GM10266 (cell line): ENCODE results near the gene MTRF1.

Experiments
- DNase-seq: peaks from one replicate; pipeline ENCODE4 v3.0.0; 2012; ENCODE audit errors: extremely low spot score
- TF ChIP-seq, protein P1 (sequence below): IDR thresholded peaks from 2 replicates; pipeline ENCODE4 v1.5.1; 2012; ENCODE audit warnings: mild to moderate bottlenecking, low read depth; ENCODE audit not compliant: control insufficient read depth, insufficient read depth; ENCODE audit errors: missing control alignments

The MTRF1 gene

DNA sequence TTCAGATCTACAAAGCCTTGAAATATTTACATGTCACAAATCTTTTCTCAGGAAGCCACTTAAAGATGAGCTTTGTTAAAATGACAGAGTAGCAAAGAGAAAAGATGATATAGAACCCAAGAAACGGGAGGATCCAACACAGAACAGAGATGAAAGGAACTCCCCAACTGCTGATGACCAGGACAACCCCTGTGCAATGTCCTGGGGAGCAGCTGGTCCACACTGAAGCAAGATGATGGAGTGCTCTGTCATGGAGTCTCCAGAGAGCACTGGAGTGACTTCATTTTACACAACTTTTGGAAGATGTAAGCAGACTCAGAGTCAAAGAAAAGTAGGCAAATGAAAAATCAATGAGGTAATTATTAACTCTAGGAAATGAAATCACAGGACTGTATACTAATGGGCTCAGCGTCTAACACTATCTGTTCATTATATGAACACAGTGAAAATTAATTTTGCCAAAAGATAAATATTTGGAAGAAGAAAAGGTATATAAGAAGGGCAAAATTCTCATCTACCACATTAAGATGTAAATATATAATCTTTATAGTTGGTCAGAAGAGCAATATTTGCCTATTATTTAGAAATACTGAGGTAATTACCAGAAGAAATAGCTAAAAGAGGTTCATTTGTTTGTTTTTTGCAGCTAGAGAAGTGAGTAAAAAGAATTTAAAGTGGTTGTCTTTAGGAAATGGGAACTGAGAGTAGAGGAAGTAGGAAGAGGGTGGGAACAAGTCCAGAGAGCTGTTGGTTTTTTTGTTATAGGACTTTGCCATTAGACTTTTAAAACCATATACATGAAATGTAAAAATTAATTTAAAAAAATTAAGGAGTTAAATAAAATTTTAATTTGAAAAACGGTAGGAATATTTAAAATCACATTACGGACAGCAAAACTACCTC lies 30.5 kb downstream of the MTRF1 start:
- TF ChIP-seq, protein P1, sequence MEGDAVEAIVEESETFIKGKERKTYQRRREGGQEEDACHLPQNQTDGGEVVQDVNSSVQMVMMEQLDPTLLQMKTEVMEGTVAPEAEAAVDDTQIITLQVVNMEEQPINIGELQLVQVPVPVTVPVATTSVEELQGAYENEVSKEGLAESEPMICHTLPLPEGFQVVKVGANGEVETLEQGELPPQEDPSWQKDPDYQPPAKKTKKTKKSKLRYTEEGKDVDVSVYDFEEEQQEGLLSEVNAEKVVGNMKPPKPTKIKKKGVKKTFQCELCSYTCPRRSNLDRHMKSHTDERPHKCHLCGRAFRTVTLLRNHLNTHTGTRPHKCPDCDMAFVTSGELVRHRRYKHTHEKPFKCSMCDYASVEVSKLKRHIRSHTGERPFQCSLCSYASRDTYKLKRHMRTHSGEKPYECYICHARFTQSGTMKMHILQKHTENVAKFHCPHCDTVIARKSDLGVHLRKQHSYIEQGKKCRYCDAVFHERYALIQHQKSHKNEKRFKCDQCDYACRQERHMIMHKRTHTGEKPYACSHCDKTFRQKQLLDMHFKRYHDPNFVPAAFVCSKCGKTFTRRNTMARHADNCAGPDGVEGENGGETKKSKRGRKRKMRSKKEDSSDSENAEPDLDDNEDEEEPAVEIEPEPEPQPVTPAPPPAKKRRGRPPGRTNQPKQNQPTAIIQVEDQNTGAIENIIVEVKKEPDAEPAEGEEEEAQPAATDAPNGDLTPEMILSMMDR, result no peak
- DNase-seq, result no peak

DNA sequence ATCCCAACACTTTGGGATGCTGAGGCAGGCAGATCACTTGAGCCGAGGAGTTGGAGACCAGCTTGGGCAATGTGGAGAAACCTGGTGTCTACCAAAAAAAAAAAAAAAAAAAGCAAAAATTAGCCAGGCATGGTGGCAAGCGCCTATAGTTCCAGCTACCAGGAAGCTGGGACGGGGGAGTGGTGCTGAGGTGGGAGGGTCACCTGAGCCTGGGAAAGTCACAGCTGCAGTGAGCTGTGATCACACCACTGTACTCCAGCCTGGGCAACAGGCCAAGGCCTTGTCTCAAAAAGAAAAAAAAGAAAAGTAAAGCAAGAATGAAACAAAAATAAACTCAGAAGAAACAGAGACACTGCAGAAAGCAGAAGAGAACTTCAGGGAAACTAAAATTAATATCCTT lies 31.6 kb downstream of the MTRF1 start:
- no peak for DNase-seq
- TF ChIP-seq, protein P1, result no peak

DNA sequence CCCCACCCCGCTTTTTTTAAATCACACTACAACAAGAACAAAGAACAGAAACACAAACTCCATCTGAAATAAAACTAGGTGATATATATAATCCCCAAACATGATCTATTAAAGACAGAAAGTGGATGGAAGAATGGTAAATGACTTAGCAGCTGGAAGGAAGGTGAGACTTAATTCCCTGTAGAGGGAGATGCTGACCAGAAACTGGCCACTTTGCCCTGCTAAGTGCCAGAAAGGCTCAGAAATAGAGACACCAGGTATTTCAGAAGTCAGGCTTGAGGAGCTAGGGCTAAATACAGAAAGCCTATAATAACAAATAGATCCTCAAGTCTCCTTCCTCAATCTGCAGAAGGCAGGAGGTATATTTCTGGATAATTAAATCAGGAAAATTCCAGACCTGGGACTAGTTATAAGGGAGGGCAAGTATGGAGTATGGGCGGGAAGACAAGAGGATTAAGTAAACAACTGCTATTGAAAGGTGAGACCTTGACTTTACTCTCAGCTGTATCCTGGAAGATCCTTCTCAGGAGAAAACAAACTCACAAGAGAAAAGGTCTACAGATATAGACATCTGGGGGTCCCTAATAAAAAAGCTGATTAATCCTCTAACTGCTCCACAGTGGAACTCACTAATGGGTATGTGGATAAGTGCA lies 32.2 kb downstream of the MTRF1 start:
- no peak for DNase-seq
- TF ChIP-seq, protein P1, result no peak

DNA sequence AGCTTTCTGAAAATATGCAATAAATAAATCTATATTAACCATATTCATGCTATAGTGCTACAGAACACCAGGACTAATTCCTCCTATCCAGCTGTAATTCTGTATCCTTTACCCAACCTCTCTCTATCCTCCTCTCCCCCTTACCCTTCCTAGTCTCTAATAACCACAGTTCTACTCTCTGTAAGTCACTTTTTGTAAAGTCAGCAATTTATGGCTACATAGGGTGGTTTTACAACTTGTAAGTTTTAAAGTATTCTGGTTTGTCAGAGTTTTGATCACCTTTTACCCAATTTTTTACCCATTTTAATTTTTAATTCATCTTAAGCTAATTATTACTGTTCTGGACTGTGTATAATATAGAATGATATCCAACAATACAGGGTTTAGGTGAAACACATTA lies 34.0 kb downstream of the MTRF1 start:
- TF ChIP-seq, protein P1, result no peak
- no peak for DNase-seq

DNA sequence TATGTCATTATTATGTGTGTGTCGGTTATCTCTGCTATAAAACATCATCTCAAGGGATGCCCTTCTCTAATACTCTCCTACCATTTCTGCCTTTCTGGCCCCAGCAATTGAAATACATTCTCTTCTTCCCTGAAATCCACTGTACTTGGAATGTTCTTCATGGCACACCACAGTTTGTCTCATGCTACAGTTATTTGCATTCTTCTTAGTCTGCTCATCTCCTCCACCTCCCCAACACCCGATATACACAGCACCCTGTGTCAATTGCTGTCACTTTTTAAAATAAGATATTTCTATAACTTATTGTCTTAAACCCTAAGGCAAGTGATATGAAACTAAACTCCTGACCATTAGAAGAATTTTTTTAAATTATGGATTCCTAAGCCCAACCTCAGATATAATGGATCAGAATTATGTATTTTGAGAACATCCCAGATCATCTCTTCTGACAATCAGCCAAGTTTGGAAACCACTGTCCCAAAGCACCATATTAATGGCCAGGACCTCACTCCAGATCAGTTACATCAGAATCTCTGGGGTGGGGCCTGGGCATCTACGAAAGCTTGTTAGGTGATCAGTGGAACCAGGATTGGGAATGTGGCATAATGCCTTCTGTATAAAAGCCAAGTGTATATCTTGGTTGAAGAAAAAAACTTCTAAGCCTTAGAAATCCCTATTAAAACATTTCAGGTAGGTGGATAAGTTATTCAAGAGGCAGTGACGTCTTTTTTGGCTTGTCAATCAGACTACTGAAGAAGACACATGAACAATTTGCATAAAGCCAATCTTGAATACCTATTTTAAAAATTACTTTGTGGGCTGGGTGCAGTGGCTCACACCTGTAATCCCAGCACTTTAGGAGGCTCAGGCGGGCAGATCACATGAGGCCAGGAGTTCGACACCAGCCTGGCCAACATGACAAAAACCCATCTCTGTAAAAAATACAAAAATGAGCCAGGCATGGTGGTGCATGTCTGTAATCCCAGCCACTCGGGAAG lies 39.0 kb downstream of the MTRF1 start:
- TF ChIP-seq, protein P1, result no peak
- DNase-seq, result no peak

DNA sequence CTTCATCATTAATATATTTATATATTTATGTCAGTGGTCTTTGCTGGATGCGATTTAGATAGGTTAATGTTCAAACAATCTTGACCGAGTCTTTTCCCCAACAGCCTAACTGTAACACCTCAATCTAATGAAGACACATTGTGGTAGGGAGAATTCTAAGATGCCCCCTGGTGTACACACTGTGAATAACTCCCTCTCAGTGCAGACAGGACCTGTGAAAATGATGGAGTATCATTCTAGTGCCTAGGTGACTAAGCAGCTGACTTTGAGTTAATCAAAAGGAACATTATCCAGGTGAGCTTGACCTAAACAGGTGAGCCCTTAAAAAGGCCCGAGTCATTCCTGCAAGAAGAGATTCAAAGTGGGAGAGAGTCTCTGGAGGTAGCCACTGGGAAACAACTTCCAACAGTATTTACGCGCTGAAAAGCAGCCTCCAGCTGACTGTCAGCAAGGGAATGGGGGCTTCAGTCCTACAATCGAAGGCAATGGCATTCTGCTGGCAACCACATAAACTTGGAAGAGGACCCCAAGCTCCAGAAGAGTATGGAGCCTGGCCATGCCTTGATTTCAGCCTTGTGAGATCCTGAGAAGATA lies 41.0 kb downstream of the MTRF1 start:
- TF ChIP-seq, protein P1, result peak; percentile 78
- peak; percentile 59 for DNase-seq
